Panc1 (cell line): ENCODE data around the gene MYOZ2. TPM values are rescaled to one million over a fixed set of nuclear protein-coding genes. Genes with fewer than 3 reads are reported as not detected.

ENCODE experiments used
- ATAC-seq: fragments of 200-7000 bp; cut with Tn5 transposase; 2 replicates; pipeline ENCODE4 v1.9.1; 2020; ENCODE audit warnings: mild to moderate bottlenecking, moderate library complexity
- BruUV-seq: library from RNA; stranded (reverse); fragments of 400-500 nt; replicated peaks from 2 replicates; lab custom pipeline; 2021; lab: Mats Ljungman, UMichigan
- CTCF ChIA-PET: fragments of 300-600 bp; sonication (Branson Sonifier 250); formaldehyde crosslinking; loops from one replicate; lab custom pipeline; 2022; ENCODE audit warnings: antibody characterized with exemption; lab: Charles Lee
- POLR2A ChIA-PET: fragments of 300-600 bp; sonication (Branson Sonifier 250); formaldehyde crosslinking; loops from one replicate; lab custom pipeline; 2022; ENCODE audit warnings: antibody characterized with exemption; lab: Charles Lee
- DNase-seq: peaks from one replicate; pipeline ENCODE4 v3.0.0-alpha.2; 2010; ENCODE audit warnings: low read depth, low spot score
- H3K27ac ChIP-seq: 2 replicates; pipeline ENCODE4 v1.5.1; 2011; ENCODE audit warnings: mild to moderate bottlenecking, low read length, inconsistent platforms
- H3K27me3 ChIP-seq: fragments of 200-500 bp; sonication (Bioruptor generic); 2 replicates; pipeline ENCODE4 v1.6.0; 2014; ENCODE audit warnings: low read length, inconsistent platforms; ENCODE audit not compliant: control insufficient read depth, insufficient read depth
- H3K36me3 ChIP-seq: fragments of 200-500 bp; sonication (Bioruptor generic); 2 replicates; pipeline ENCODE4 v1.5.1; 2014; ENCODE audit warnings: inconsistent platforms, mild to moderate bottlenecking, low read length, moderate library complexity; ENCODE audit not compliant: control insufficient read depth, insufficient read depth
- H3K4me1 ChIP-seq: 2 replicates; pipeline ENCODE4 v1.5.1; 2011; ENCODE audit warnings: inconsistent platforms, mild to moderate bottlenecking, low read length, moderate library complexity; ENCODE audit not compliant: control insufficient read depth, insufficient read depth
- H3K4me3 ChIP-seq, 2 experiments: 2 replicates each; pipeline ENCODE4 v1.5.1; 2011 to 2012; ENCODE audit warnings: low read depth in 2 of 2, low read length in 2 of 2, mild to moderate bottlenecking in 2 of 2, inconsistent platforms in 1 of 2, moderate library complexity in 1 of 2
- H3K9me3 ChIP-seq: fragments of 200-500 bp; sonication (Bioruptor generic); 2 replicates; pipeline ENCODE4 v1.5.1; 2014; ENCODE audit warnings: low read depth, mild to moderate bottlenecking, inconsistent platforms, low read length, moderate library complexity; ENCODE audit not compliant: control insufficient read depth, insufficient read depth
- POLR2AphosphoS5 ChIP-seq: IDR thresholded peaks from 2 replicates; pipeline ENCODE4 v1.6.1; 2012; ENCODE audit warnings: mild to moderate bottlenecking, low read depth, low read length, moderate library complexity
- SIN3A ChIP-seq: IDR thresholded peaks from 2 replicates; pipeline ENCODE4 v1.6.1; 2012; ENCODE audit warnings: low read depth, mild to moderate bottlenecking, low read length, moderate library complexity, borderline replicate concordance; ENCODE audit not compliant: insufficient read depth
- TCF7L2 ChIP-seq: IDR thresholded peaks from 2 replicates; pipeline ENCODE4 v1.6.1; 2011; ENCODE audit warnings: mild to moderate bottlenecking, low read depth, low read length, inconsistent platforms
- in situ Hi-C: cut with HindIII; loops from 2 replicates; pipeline ENCODE4 v1.10.0; 2016; ENCODE audit warnings: low sequenced_read_pairs, low pct_unique_long_range_greater_than_20kb
- intact Hi-C: fragments of 100-400 bp; cut with micrococcal nuclease; formaldehyde crosslinking; loops from one replicate; pipeline ENCODE4 v1.10.0; 2022; ENCODE audit not compliant: unreplicated experiment
- total RNA-seq: library from RNA; stranded (reverse); gene quantifications from one replicate; pipeline ENCODE4 v1.2.1, GENCODE V29; 2021; ENCODE audit not compliant: unreplicated experiment
- TF ChIP-seq, protein P1 (sequence below), 2 experiments: IDR thresholded peaks; 2 replicates each; pipeline ENCODE4 v1.6.1; 2011 to 2012; ENCODE audit warnings: low read depth in 2 of 2, control low read depth in 1 of 2, low read length in 1 of 2, mild to moderate bottlenecking in 1 of 2, moderate library complexity in 1 of 2; ENCODE audit not compliant: insufficient read depth in 1 of 2
- TF ChIP-seq, protein P2 (sequence below): fragments of 450-650 bp; IDR thresholded peaks from 2 replicates; pipeline ENCODE4 v1.5.1; 2017; ENCODE audit warnings: mild to moderate bottlenecking

The MYOZ2 gene
- total RNA-seq, 1 experiment from 2014 or later = not detected

DNA sequence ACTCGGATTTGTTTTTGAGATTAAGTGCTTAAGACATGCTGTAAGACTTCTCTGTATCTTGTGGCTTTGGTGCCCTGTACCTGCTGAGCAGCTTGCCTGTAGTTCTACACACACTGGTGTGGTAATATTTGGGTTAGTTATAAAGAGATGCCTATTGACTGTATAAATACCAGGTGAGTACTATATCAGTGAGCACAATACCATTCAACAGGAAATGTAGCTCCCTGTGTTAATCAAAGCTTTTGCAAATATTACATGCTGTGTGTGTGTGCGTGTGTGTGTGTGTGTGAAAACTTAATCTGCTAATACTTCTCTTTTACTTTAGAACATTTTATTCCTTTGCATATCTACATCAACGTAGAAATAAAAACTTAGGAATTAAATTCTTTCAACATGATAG is 30.1 kb downstream of the MYOZ2 start:
- Histone ChIP-seq H3K36me3 (no peaks in the 10 kb centered on the region), H3K27me3 (no peaks in the 10 kb centered on the region), H3K27ac (no peak overlapping the region), H3K9me3 (no peaks in the 10 kb centered on the region), H3K4me3 (no peak overlapping the region), H3K4me1 (no peaks in the 10 kb centered on the region)
- intact Hi-C loops = no loop called here
- DNase-seq (no peak), ATAC-seq (no peak)
- ChIA-PET POLR2A (no interaction called here), CTCF (no interaction called here)
- TF ChIP-seq, protein P1, sequence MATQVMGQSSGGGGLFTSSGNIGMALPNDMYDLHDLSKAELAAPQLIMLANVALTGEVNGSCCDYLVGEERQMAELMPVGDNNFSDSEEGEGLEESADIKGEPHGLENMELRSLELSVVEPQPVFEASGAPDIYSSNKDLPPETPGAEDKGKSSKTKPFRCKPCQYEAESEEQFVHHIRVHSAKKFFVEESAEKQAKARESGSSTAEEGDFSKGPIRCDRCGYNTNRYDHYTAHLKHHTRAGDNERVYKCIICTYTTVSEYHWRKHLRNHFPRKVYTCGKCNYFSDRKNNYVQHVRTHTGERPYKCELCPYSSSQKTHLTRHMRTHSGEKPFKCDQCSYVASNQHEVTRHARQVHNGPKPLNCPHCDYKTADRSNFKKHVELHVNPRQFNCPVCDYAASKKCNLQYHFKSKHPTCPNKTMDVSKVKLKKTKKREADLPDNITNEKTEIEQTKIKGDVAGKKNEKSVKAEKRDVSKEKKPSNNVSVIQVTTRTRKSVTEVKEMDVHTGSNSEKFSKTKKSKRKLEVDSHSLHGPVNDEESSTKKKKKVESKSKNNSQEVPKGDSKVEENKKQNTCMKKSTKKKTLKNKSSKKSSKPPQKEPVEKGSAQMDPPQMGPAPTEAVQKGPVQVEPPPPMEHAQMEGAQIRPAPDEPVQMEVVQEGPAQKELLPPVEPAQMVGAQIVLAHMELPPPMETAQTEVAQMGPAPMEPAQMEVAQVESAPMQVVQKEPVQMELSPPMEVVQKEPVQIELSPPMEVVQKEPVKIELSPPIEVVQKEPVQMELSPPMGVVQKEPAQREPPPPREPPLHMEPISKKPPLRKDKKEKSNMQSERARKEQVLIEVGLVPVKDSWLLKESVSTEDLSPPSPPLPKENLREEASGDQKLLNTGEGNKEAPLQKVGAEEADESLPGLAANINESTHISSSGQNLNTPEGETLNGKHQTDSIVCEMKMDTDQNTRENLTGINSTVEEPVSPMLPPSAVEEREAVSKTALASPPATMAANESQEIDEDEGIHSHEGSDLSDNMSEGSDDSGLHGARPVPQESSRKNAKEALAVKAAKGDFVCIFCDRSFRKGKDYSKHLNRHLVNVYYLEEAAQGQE (IDR thresholded peaks at IDR 0.05; ENCODE audit: insufficient read depth in 1 of 2, low read depth in 2 of 2, low read length in 1 of 2) = no peak
- TF ChIP-seq SIN3A = no peak
- TF ChIP-seq, protein P2, sequence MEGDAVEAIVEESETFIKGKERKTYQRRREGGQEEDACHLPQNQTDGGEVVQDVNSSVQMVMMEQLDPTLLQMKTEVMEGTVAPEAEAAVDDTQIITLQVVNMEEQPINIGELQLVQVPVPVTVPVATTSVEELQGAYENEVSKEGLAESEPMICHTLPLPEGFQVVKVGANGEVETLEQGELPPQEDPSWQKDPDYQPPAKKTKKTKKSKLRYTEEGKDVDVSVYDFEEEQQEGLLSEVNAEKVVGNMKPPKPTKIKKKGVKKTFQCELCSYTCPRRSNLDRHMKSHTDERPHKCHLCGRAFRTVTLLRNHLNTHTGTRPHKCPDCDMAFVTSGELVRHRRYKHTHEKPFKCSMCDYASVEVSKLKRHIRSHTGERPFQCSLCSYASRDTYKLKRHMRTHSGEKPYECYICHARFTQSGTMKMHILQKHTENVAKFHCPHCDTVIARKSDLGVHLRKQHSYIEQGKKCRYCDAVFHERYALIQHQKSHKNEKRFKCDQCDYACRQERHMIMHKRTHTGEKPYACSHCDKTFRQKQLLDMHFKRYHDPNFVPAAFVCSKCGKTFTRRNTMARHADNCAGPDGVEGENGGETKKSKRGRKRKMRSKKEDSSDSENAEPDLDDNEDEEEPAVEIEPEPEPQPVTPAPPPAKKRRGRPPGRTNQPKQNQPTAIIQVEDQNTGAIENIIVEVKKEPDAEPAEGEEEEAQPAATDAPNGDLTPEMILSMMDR = no peak
- no peak for TF ChIP-seq POLR2AphosphoS5
- TF ChIP-seq TCF7L2 = no peak
- BruUV-seq = no TSS peak
- in situ Hi-C loops = no loop called here

DNA sequence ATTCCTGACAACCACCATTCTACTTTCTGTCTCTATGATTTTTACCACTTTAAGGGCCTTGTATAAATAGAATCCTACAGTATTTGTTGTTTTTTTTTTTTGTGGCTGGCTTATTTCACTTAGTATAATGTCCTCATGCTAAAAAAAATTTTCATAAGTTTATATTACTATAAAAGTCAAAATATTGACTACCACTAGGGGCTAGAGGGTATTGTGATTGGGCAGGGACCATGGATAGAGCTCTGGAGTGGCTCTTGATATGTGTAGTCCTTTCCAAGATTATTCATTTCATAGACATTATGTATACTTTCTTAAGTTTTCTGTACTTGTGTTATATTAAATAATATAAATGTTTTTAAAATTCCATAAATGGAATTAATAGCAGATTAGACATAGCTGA is 34.6 kb downstream of the MYOZ2 start:
- TF ChIP-seq, protein P1 (IDR thresholded peaks at IDR 0.05; ENCODE audit: insufficient read depth in 1 of 2, low read depth in 2 of 2, low read length in 1 of 2) = no peak
- TF ChIP-seq SIN3A = no peak
- TF ChIP-seq POLR2AphosphoS5 = no peak
- no peak for TF ChIP-seq TCF7L2
- TF ChIP-seq, protein P2 = no peak
- no TSS peak for BruUV-seq
- Histone ChIP-seq H3K9me3 (no peaks in the 10 kb centered on the region), H3K27ac (no peak overlapping the region), H3K4me3 (no peak overlapping the region), H3K4me1 (no peaks in the 10 kb centered on the region), H3K27me3 (no peaks in the 10 kb centered on the region), H3K36me3 (no peaks in the 10 kb centered on the region)
- ChIA-PET POLR2A (no interaction called here), CTCF (no interaction called here)
- in situ Hi-C loops = no loop called here
- ATAC-seq = no peak
- no peak for DNase-seq
- intact Hi-C loops = no loop called here
